Heart right ventricle (tissue), 16 donors: ENCODE measurements around the gene RPS27A. TPM values are rescaled to one million over a fixed set of nuclear protein-coding genes. Genes with fewer than 3 reads are reported as not detected.

ENCODE experiments used
- ATAC-seq, 8 donors: fragments of 200-7000 bp; cut with Tn5 transposase; one replicate each; pipeline ENCODE4 v1.9.1; 2020; ENCODE audit warnings: mild to moderate bottlenecking in 8 of 8, moderate library complexity in 8 of 8, moderate number of reproducible peaks in 1 of 8
- DNase-seq, 2 donors: peaks; one replicate each; pipeline ENCODE4 v3.0.0-alpha.2; 2020
- H3K27ac ChIP-seq, 10 donors: fragments of 200-600 bp; sonication (generic) in 2 of 10; one replicate each; pipeline versions ENCODE4 v1.5.0 to v1.8.0; 2020 to 2022; ENCODE audit warnings: mild to moderate bottlenecking in 3 of 10
- H3K27me3 ChIP-seq, 7 donors: fragments of 200-600 bp; one replicate each; pipeline ENCODE4 v1.8.0; 2021 to 2022; ENCODE audit warnings: mild to moderate bottlenecking in 2 of 7
- H3K36me3 ChIP-seq, 9 donors: fragments of 200-600 bp; sonication (generic) in 1 of 9; one replicate each; pipeline versions ENCODE4 v1.5.0 to v1.8.0; 2020 to 2022; ENCODE audit warnings: mild to moderate bottlenecking in 2 of 9
- H3K4me1 ChIP-seq, 9 donors: fragments of 200-600 bp; sonication (generic) in 1 of 9; one replicate each; pipeline versions ENCODE4 v1.5.0 to v1.8.0; 2020 to 2022; ENCODE audit warnings: mild to moderate bottlenecking in 4 of 9
- H3K4me3 ChIP-seq, 10 donors: fragments of 200-600 bp; sonication (generic) in 2 of 10; one replicate each; pipeline versions ENCODE4 v1.5.0 to v1.8.0; 2020 to 2022; ENCODE audit warnings: mild to moderate bottlenecking in 7 of 10, moderate library complexity in 2 of 10
- H3K9me3 ChIP-seq, 11 donors: fragments of 200-600 bp in 10 of 11; sonication (generic) in 2 of 11; one replicate each; pipeline versions ENCODE4 v1.5.0 to v1.8.0; 2013 to 2022; ENCODE audit warnings: mild to moderate bottlenecking in 2 of 11, control low read depth in 1 of 11, moderate library complexity in 1 of 11
- WGBS, 2 donors: extraction: QIAGEN DNeasy Blood & Tissue Kit; methylation state at CpG; one replicate each; pipeline ENCODE4 v1.1.7; 2013; ENCODE audit warnings: inconsistent platforms in 1 of 2; 5-methylcytosine and 5-hydroxymethylcytosine counted together
- intact Hi-C, 10 donors: fragments of 100-400 bp; cut with DNase I; formaldehyde crosslinking; loops; one replicate each; pipeline versions ENCODE4 v1.11.1 to v1.14.2; 2022
- polyA plus RNA-seq, 2 donors: library from polyadenylated mRNA; stranded (reverse); fragments of 200-250 nt; gene quantifications; one replicate each; pipeline ENCODE4 v1.2.3, GENCODE V29; 2013
- total RNA-seq, 10 donors: library from RNA; stranded (reverse); fragmentation: NEBNext Ultra II Directional in 3 of 10; extraction: Animal tissue kit (Norgen Biotek cat#: 25700) in 3 of 10; gene quantifications; one replicate each; pipeline versions ENCODE4 v1.2.1 to v1.2.4, GENCODE V29; 2021 to 2023
- TF ChIP-seq, protein P1 (sequence below), 9 donors: fragments of 200-600 bp; sonication (generic) in 2 of 9; IDR thresholded peaks; one replicate each; pipeline versions ENCODE4 v1.5.0 to v1.8.0; 2021 to 2022; ENCODE audit warnings: antibody characterized with exemption in 9 of 9, mild to moderate bottlenecking in 5 of 9, moderate library complexity in 1 of 9
- donor health status: Arrhythmogenic right ventricular cardiomyopathy.
- donor health status: ischemic (EF 13 %, LVEDD 7.1; RV severe dilation, severe dysfunction).
- donor health status: healthy with polysubstance abuse.
- donor health status: DM: no; HTN: yes; CAD: no.
- donor health status: DM: no; HTN: no; CAD: no.
- donor health status: ischemic (EF 25% LVEDD 6.9; RV normal size, moderate dysfunction).
- donor health status: ischemic (EF 25% LVEDD 5.7; RV mildly dilated, moderate dysfunction).
- donor health status: healthy.
- donor health status: DM: yes; HTN: yes; CAD: no.
- donor health status: Ischemic cardiomyopathy.
- donor health status: ischemic (EF 35%, LVEDD 5.7; RV mildly dilated, moderate dysfunction).
- donor health status: nonischemic (EF 11% LVEDD 7.7; RV severe dilation, severe dysfunction).
- donor health status: DM: yes; HTN: yes; CAD: no.
- donor health status: PGD.
- donor health status: ischemic (EF 29% LVEDD 5.4; RV normal size, mild dysfunction).
- donor health status: nonischemic (EF 23%, LVEDD 6.1; RV moderate dilation, normal function).

Gene RPS27A
- total and polyA plus RNA-seq, 12 donors = 365 to 1,979 (median 427) TPM

DNA sequence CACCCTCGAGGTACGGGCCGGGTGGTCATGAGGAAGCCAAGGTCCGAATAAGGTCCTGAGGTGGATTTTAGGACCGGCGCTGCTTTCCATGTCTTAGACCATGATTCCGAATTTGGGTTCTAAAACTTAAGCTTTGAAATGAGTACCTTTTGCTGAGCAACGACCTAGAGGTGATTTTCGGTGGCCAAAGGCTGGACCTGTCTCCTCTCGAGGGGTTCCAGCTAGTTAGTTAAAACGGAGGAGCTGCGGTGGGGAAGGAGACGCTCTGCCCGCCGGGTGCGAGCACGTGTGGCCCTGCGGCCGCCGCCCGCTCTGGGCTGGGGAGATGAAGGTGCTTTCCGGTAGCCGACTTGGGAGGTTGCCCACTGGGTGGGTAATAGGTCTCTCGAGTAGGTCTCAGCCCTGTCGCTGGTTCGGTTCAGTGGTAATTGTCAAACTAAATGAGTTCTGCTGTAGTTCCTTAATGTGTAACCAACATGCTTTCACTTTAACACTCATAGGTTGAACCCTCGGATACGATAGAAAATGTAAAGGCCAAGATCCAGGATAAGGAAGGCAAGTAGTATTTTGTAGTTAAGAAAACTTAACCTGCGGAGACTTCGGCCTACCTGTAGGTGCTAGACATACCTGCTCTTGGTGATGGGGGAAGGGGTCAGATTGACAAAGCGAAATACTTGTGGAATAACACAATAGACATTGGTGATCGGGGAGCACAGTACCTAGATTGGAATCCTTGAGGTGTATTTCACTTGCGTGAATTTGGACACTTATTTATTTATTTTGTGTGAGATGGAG lies 572 bp downstream of the RPS27A start:
- Histone ChIP-seq H3K36me3 (peaks cover 0 to 48% (median 37%) of the 10 kb centered on the region in 9 donors), H3K4me1 (peaks cover 0 to 41% (median 36%) of the 10 kb centered on the region in 9 donors), H3K4me3 (peak overlapping the region; percentile 62 to 98 (median 88)), H3K27me3 (no peaks in the 10 kb centered on the region), H3K27ac (peak overlapping the region; percentile 80 to 98 (median 94)), H3K9me3 (no peaks in the 10 kb centered on the region)
- intact Hi-C loops = loop anchor here in 3 of 10 donors (1.0 to 10.0 kb wide), 3 partner anchors 34 to 382 kb away; partner anchors contain the start of genes MTIF2 (in 2 of the 3), PPP4R3B (in 1 of the 3) and RTN4 (in 1 of the 3)
- WGBS, 2 donors = 5 to 7% methylated on average over 33 of the region's 33 CpGs
- DNase-seq (peak in 1 of 2 donors; percentile 36), ATAC-seq (peak; percentile 3 to 49 (median 26))
- TF ChIP-seq, protein P1, sequence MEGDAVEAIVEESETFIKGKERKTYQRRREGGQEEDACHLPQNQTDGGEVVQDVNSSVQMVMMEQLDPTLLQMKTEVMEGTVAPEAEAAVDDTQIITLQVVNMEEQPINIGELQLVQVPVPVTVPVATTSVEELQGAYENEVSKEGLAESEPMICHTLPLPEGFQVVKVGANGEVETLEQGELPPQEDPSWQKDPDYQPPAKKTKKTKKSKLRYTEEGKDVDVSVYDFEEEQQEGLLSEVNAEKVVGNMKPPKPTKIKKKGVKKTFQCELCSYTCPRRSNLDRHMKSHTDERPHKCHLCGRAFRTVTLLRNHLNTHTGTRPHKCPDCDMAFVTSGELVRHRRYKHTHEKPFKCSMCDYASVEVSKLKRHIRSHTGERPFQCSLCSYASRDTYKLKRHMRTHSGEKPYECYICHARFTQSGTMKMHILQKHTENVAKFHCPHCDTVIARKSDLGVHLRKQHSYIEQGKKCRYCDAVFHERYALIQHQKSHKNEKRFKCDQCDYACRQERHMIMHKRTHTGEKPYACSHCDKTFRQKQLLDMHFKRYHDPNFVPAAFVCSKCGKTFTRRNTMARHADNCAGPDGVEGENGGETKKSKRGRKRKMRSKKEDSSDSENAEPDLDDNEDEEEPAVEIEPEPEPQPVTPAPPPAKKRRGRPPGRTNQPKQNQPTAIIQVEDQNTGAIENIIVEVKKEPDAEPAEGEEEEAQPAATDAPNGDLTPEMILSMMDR (IDR thresholded peaks at IDR 0.05) = no peak

DNA sequence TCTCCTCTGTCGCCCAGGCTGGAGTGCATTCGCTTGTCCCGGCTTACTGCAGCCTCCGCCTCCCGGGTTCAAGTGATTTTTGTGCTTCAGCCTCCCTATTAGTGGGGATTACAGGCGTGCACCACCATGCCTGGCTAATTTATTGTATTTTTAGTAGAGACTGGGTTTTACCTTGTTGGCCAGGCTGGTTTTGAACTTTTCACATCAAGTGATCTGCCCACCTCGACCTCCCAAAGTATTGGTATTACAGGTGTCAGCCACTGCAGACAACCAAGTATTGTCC lies 1.1 kb downstream of the RPS27A start:
- Histone ChIP-seq H3K9me3 (no peaks in the 10 kb centered on the region), H3K36me3 (peaks cover 0 to 53% (median 42%) of the 10 kb centered on the region in 9 donors), H3K27ac (peak overlapping the region in 6 of 10 donors; percentile 92 to 98 (median 96)), H3K4me1 (peaks cover 0 to 36% (median 31%) of the 10 kb centered on the region in 9 donors), H3K4me3 (peak overlapping the region; percentile 62 to 98 (median 88)), H3K27me3 (no peaks in the 10 kb centered on the region)
- intact Hi-C loops = loop anchor here in 2 of 10 donors (5.0 to 10.0 kb wide), 2 partner anchors 34 to 381 kb away; partner anchors contain the start of genes MTIF2 (in 2 of the 2) and PPP4R3B (in 1 of the 2)
- DNase-seq = no peak
- TF ChIP-seq, protein P1 (IDR thresholded peaks at IDR 0.05) = no peak
- no peak for ATAC-seq
- 80 to 83% methylated on average over 7 of the region's 7 CpGs for WGBS, 2 donors

DNA sequence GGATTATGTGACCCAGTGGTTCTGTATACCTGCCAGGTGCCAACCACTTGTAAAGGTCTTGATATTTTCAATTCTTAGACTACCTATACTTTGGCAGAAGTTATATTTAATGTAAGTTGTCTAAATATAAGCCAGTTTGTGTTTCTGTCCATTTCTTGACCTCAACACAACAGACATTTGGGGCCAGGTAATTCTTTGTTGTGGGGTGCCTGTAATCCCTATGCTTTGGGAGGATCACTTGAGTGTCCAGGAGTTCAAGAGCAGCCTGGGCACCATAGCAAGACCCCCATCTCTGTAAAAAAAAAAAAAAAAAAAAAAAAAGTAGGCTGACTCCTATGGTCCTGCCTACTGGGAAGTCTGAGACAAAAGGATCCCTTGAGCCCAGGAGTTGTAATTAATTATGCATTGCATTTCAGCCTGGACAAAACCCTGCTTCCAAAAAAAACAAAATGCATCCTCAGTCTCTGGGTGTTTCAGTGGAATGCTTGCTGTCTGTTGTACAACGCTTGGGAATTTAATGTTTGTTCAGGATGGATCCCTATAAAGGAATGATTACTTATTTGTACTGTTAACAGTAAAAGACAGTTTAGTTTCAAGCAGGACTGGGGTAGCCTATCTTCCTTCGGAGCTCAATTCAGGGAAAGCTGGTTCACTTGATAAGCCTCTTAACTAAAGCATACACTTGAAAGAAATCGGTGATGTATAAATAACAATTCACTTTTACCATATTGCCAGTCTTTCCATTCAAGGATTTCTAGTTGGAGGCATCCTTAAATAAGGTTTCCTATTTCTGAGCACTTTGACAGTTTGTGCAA lies 3.4 kb downstream of the RPS27A start:
- Histone ChIP-seq H3K27me3 (no peaks in the 10 kb centered on the region), H3K36me3 (peaks cover 0 to 76% (median 58%) of the 10 kb centered on the region in 9 donors), H3K4me1 (peaks cover 0 to 33% (median 23%) of the 10 kb centered on the region in 9 donors), H3K9me3 (no peaks in the 10 kb centered on the region), H3K4me3 (no peak overlapping the region), H3K27ac (no peak overlapping the region)
- WGBS, 2 donors = 78 to 79% methylated on average over 3 of the region's 3 CpGs
- intact Hi-C loops = loop anchor here in 1 of 10 donors (10.0 kb wide), 1 partner anchor 379 kb away; the partner anchor contains the start of gene PPP4R3B
- no peak for DNase-seq
- TF ChIP-seq, protein P1 (IDR thresholded peaks at IDR 0.05) = no peak
- no peak for ATAC-seq

DNA sequence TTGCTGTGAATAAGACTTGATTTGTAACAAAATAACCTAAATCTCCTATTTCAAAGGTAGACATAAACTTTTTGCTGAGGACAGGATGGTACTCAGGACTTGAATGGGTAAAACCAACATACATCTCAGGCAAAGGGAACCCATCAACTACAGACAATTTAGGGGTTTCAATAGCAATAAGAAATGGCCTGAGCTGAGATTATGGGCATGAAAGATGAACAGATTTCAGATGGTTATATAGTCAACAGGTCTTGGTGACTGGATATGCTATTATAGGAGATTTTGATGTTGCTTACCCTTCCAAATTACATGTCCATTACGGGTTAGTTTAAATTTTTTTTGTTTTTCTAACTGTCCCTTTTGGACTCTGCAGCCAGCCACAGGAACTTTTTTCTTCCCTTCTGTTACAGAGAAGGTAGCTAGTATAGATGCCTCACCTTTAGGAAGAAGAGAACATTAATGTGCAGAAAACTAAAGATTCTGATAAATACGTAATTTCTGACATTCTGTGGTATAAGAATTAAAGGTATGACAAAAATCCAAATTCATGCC lies 4.6 kb downstream of the RPS27A start:
- no peak for DNase-seq
- 83 to 88% methylated on average over 2 of the region's 2 CpGs for WGBS, 2 donors
- peaks cover 0 to 88% (median 67%) of the 10 kb centered on the region in 9 donors for H3K36me3 ChIP-seq
- no peak for ATAC-seq
- intact Hi-C loops = loop anchor here in 1 of 10 donors (10.0 kb wide), 1 partner anchor 378 kb away; the partner anchor contains the start of gene PPP4R3B
- TF ChIP-seq, protein P1 (IDR thresholded peaks at IDR 0.05) = no peak
- no peaks in the 10 kb centered on the region for H3K9me3 ChIP-seq
- no peaks in the 10 kb centered on the region for H3K27me3 ChIP-seq
- H3K4me3 ChIP-seq = no peak overlapping the region
- peaks cover 0 to 25% (median 15%) of the 10 kb centered on the region in 9 donors for H3K4me1 ChIP-seq
- H3K27ac ChIP-seq = no peak overlapping the region
